Fibroblast of villous mesenchyme (primary cell): Measurements from ENCODE around the gene TCF3. TPM values are rescaled to one million over a fixed set of nuclear protein-coding genes. Genes with fewer than 3 reads are reported as not detected.

Source experiments
- DNase-seq: peaks from one replicate; pipeline ENCODE4 v3.0.0-alpha.2; 2010; ENCODE audit warnings: low read depth
- H3K4me3 ChIP-seq: 2 replicates; pipeline ENCODE4 v1.5.1; 2011; ENCODE audit warnings: low read depth, mild to moderate bottlenecking, low read length
- total RNA-seq: library from RNA; depleted of rRNA; stranded (reverse); fragments of >200 nt; gene quantifications from 2 replicates; pipeline ENCODE4 v1.2.3, GENCODE V29; 2012
- TF ChIP-seq, protein P1 (sequence below): IDR thresholded peaks from 2 replicates; pipeline ENCODE4 v1.5.1; 2012; ENCODE audit warnings: low read depth, mild to moderate bottlenecking, low read length; ENCODE audit not compliant: insufficient read depth

Gene TCF3
- total RNA-seq, 1 donor = 57.0 TPM

DNA sequence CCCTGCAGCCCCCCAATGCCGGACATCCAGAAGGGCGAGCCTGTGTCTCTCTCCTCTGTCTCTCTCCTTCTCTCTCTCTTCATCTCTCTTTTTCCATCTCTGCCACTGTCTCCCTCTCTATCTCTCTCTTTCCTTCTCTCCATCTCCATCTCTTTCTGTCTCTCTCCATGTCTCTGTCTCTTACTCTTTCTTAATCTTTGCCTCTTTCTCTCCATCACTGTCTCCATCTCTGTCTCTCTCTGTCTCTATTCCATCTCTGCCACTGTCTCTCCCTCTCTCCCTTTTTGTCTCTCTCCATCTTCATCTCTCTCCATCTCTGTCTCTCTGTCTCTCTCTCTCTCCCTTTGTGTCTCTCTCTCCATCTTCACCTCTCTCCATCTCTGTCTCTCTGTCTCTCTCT is 25.7 kb upstream of the TCF3 start:
- TF ChIP-seq, protein P1, sequence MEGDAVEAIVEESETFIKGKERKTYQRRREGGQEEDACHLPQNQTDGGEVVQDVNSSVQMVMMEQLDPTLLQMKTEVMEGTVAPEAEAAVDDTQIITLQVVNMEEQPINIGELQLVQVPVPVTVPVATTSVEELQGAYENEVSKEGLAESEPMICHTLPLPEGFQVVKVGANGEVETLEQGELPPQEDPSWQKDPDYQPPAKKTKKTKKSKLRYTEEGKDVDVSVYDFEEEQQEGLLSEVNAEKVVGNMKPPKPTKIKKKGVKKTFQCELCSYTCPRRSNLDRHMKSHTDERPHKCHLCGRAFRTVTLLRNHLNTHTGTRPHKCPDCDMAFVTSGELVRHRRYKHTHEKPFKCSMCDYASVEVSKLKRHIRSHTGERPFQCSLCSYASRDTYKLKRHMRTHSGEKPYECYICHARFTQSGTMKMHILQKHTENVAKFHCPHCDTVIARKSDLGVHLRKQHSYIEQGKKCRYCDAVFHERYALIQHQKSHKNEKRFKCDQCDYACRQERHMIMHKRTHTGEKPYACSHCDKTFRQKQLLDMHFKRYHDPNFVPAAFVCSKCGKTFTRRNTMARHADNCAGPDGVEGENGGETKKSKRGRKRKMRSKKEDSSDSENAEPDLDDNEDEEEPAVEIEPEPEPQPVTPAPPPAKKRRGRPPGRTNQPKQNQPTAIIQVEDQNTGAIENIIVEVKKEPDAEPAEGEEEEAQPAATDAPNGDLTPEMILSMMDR = no peak
- DNase-seq = no peak
- H3K4me3 ChIP-seq = no peak overlapping the region

DNA sequence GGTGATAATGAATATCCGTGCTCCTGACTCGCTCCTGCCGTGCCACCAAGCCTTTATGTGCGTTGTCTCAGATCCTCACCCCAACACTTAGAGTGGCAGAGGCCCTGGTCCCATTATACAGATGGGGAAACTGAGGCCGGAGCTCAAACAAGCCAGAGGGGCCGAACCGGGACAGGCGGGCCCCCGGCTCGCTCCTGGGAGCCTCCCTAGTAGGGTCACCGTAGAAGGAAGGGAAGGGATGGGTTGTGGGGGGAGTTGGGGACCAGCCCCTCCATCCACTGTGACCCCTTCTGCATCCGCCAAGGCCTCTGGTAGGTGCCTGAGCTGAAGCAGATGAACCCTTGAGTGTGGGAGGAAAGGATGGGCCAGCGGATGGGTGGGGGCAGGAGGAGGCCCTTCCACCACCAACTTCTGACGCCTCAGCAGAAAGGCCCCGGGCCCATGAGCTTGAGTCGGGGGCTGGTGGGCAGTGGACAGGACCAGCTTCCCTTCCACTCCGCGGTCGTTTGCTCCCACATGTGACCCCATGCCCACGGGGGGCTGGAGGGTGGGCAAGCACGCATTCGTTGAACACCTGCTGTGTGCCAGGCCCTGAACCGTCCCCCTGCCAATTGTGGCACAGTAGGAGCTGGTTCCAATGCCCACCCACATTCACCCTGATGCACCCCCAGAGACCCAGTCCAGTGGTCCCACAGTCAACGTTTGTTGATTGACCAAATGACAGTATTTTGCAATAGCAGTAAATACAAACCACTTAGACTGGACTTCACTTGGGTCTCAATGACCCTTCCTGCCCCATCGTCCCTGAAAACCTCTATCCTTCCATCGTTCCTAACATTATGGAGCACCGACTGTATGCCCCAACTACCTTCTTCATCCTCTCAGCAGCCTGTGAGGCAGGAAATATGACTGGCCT is 24.2 kb upstream of the TCF3 start:
- TF ChIP-seq, protein P1 = no peak
- DNase-seq = no peak
- H3K4me3 ChIP-seq = no peak overlapping the region

- no peak overlapping the region for H3K4me3 ChIP-seq
- DNase-seq = no peak
- TF ChIP-seq, protein P1 = no peak
Measured at GRCh38 chr19:1675633-1676350, 23.4 kb upstream of the TCF3 start.

DNA sequence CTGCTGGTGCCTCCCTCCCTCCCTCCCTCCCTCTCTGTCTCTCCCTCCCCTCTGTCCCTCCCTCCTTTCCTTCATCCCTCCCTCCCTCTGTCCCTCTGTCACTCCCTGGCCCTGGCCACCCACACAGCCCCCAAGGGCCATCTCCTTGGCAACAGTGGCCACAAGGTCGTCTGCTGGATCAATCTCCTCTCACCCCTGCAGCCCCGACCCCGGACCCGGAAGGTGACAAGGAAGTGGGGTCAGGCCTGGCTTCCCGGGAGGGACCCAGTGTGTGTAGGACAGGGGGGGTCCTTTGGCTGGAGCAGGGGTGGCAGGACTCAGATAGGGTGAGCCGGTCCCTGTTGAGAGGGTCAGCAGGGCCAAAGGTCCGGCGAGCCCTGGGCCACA is 21.9 kb upstream of the TCF3 start:
- no peak for DNase-seq
- no peak overlapping the region for H3K4me3 ChIP-seq
- TF ChIP-seq, protein P1 = no peak

DNA sequence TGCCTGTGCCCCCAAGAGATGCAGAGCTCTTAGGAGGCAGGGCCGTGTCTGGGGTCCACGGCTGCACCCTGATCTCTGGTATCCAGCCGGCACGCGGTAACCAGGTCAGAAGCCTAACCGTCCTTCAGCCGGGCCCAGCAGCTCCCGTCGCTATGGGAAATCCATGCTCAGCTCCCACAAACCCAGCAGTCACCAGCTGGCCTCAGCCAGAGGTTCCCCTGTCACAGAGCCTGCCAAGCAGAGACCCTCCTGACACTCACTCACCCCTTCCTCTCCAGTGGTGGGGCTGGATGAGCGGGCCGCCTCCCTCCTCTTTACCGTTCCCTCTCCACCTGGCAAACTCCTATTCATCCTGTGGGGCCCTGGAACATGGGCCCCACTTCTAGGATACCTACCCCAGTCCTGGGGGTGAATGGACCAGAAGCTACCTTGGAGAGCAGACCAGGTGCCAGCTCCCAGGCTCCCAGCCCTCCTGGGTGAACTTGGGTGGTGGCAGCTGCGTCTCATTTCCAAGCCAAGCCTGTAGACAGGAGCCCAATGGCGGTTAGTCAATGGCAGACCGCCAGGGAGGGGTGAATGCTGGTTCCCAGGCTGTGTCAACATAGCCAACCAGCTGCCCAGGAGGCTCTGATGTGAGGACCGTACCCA is 21.4 kb upstream of the TCF3 start:
- TF ChIP-seq, protein P1 = no peak
- no peak overlapping the region for H3K4me3 ChIP-seq
- no peak for DNase-seq

GRCh38 chr19:1672769-1673644 is 20.6 kb upstream of the TCF3 start:
- no peak for DNase-seq
- TF ChIP-seq, protein P1 = no peak
- H3K4me3 ChIP-seq = no peak overlapping the region
